Panc1 (cell line): ENCODE measurements around the gene CXCR6.

ENCODE experiments used
- CTCF ChIP-seq: fragments of 450-650 bp; IDR thresholded peaks from 2 replicates; pipeline ENCODE4 v1.5.1; 2017; ENCODE audit warnings: mild to moderate bottlenecking
- POLR2AphosphoS5 ChIP-seq: IDR thresholded peaks from 2 replicates; pipeline ENCODE4 v1.6.1; 2012; ENCODE audit warnings: mild to moderate bottlenecking, low read depth, low read length, moderate library complexity
- REST ChIP-seq, 2 experiments: IDR thresholded peaks; 2 replicates each; pipeline ENCODE4 v1.6.1; 2011 to 2012; ENCODE audit warnings: low read depth in 2 of 2, control low read depth in 1 of 2, low read length in 1 of 2, mild to moderate bottlenecking in 1 of 2, moderate library complexity in 1 of 2; ENCODE audit not compliant: insufficient read depth in 1 of 2
- SIN3A ChIP-seq: IDR thresholded peaks from 2 replicates; pipeline ENCODE4 v1.6.1; 2012; ENCODE audit warnings: low read depth, mild to moderate bottlenecking, low read length, moderate library complexity, borderline replicate concordance; ENCODE audit not compliant: insufficient read depth
- TCF7L2 ChIP-seq: IDR thresholded peaks from 2 replicates; pipeline ENCODE4 v1.6.1; 2011; ENCODE audit warnings: mild to moderate bottlenecking, low read depth, low read length, inconsistent platforms

GRCh38 chr3:45991341-45991740 lies 48.1 kb downstream of the CXCR6 start:
- TF ChIP-seq CTCF: no peak
- TF ChIP-seq SIN3A: no peak
- no peak for TF ChIP-seq TCF7L2
- no peak for TF ChIP-seq POLR2AphosphoS5
- no peak for TF ChIP-seq REST (IDR thresholded peaks at IDR 0.05; ENCODE audit: insufficient read depth in 1 of 2, low read depth in 2 of 2, low read length in 1 of 2)
